GM19238 (cell line): ENCODE data around the gene DIDO1.
"Not testable (repeated sequence)": the region's sequence is repeated elsewhere in the genome, so short reads cannot be mapped to it uniquely, and the experiment has no call there.

Experiments used
- DNase-seq: peaks from one replicate; pipeline ENCODE4 v3.0.0; 2011; ENCODE audit warnings: low spot score; ENCODE audit not compliant: insufficient read length

Gene DIDO1

DNA sequence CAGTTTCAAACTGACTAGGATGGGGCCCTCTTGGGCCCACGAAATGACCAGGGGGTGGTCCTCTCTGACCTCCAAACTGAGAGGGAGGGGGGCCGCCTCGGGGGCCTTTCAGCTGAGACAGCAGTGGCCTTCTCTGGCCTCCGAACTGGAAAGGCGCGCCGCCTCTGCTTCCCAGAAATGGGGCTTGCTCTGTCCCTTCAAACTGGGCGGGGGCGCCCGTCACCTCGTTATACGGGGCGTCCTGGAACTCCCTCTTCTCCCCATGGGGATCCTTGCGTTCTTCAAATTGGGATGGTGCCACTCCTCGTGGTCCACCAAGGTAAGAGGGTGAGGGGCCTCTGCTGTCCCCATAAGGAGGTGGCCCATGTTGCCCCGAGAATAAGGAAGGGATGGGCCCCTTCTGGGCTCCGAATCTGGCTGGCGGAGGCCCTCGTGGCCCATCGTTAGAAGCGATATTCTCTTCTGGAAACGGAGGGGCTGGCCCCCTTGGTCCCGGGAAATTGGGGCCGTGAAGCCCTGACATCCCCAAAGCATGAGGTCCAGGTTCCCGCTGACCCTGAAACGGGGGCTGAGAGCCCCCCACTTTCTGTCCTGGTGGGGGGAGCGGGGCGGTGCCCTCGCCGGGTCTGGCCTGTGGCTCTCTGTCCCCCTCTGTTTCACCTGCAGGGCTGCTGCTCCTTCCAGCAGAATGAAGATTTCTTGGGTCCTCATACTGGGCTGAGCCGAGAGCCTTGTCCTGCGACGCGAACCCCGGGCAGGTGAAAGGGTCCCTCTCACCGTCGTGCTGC, 46.0 kb downstream of the DIDO1 start:
- no peak for DNase-seq

DNA sequence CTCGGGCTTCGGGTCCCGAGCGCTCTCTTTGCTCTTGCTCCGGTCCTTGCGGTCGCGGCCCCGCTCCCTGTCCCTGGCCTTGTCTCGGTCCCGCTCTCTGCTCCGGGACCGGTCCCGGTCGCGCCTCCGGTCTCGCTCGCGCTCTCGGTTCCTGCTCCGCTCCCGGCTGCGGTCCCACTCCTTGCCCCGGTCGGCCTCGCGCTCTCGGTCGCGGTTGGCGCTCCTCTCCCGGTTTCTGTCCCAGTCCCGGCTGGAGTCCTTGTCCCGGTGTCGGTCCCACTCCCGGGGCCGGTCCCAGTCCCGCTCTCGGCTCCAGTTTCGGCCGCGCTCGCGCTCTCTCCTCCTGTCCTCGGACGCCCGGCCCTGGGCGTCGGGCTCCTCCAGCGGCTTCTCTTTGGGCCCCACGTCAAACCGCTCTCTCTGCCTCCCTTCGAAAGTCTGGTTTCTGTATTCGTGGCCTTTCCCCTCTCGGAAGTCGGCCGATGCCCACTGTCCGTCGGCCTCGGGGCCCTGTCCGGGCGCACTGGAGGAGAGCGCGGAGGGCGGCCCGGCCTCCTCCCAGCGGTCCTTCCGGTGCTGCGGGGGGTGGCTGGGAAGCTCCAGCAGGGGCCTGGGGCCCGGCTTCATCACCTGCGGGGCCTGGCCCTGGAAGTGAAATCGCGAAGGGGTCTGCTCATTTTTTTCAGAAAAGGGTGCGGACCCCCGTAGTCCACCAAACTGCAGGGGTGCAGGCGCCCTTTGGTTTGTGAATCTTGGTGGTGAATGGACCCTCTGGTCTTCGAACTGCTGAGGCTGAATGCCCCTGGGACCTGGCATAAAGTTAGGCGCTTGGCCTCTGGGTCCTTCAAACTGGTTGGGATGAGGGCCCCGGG, 46.8 kb downstream of the DIDO1 start:
- no peak for DNase-seq

- DNase-seq = no peak
These were observed 47.9 kb downstream of the DIDO1 start for GRCh38 chr20:62878244-62879038.

DNA sequence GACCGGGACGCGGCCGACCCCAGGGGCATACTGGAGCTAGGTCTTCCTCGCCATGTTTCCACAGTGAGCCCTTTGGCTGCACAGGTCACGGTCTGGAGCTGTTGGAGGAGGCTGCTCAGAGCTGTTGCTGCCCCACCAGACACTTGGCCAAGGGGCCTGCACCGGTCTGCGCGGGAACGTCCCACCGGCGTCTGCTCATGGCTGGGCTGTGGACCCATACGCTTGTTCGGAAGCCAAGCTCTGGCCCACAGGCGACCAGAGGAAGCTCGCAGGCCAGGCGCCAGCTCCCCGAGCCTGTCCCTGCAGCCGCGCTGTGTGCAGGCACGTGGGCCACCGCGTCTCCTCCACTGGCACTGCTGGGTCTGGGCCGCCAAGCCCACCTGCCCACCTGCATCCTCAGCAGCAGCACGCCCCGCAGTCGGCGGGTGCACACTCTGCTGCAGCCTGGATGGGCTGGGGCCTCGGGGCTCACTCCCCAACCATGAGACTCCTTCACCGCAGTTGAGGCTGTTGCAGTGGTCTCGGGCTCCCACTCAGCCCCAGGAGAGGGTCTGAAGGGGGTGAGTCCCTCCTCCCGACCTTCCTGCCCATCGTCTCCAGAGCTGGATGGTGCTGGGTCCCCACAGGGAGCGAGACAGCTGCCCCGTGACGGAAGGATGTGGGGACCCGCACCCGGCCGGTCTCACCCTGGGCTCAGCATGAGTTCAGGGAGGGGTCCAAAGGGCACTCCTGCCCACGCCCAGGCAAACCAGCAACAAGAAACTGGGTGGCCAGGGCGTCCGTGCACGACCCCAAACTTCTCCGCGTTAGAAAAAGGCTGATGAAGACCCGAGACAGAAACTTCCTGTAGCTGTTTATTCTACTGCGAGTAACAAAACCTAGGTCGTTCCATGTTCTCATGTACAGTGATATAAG, 49.1 kb downstream of the DIDO1 start:
- DNase-seq = no peak

- no peak for DNase-seq
These were observed 49.8 kb downstream of the DIDO1 start for GRCh38 chr20:62876501-62876901.

DNA sequence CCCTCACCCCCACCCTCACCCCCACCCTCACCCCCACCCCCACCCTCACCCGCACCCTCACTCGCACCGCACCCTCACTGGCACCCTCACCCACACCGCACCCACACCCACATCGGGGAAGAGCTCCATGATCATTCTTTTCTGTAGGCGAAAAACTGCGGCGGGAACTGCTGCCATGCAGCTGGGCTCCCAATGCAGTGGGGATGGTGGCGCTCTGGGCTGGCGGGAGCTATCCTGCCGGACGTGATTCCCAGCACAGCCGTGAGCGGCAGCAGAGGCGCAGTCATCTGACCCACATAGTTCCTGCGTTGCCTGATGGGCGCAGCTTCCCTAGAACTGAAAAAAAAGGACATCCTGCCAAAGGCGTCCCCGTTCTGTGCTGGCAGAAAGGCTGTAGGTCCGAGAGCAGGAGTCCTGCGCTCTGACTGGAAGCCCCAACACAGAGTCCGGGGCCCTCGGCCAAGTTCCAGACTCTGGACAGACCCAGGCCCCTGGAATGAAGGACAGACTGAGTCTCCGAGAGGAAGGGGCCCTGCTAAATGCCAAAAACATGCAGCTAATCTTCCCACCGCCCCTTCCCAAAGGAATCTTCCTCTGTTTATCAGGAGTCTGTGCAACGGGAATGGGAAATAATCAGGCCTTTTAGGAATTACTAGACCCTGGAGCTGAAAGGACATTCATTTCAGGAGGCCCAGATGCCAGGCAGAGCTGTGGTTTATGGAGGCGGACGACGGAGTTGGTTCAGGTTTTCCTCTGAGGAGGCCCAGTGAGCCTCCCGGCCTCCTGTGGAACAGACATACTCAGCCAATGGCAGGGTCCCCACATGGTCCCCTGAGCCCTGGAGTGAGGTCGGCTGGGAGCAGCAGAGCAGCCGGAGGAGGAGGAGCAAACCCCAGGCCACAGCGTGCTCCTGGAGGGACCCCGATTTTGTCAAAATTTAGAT, 50.6 kb downstream of the DIDO1 start:
- DNase-seq = no peak

- DNase-seq = no peak
These were observed 51.4 kb downstream of the DIDO1 start for GRCh38 chr20:62874964-62875344.

GRCh38 chr20:62873681-62874031, 52.6 kb downstream of the DIDO1 start:
- not testable (repeated sequence) for DNase-seq

- no peak for DNase-seq
These were observed 53.0 kb downstream of the DIDO1 start for GRCh38 chr20:62873280-62873679.

DNA sequence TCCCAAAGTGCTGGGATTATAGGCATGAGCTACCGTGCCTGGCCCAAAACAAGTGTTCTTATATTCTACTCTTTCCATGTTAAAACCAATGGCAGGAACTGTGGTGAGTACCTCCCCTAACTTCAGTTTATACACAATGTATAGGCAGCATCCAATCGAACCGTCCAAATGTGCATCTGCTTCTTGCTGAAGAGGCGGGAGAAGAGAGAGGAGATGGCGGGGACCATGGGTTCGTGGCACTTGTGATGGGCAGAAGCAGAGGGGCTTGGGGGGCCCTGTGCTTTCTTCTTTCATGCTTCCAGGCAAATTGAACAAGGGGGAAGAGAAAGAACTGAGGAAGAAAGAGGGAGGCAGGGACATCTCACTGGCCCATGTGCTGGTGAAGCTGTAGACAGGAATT, 53.4 kb downstream of the DIDO1 start:
- DNase-seq = no peak

DNA sequence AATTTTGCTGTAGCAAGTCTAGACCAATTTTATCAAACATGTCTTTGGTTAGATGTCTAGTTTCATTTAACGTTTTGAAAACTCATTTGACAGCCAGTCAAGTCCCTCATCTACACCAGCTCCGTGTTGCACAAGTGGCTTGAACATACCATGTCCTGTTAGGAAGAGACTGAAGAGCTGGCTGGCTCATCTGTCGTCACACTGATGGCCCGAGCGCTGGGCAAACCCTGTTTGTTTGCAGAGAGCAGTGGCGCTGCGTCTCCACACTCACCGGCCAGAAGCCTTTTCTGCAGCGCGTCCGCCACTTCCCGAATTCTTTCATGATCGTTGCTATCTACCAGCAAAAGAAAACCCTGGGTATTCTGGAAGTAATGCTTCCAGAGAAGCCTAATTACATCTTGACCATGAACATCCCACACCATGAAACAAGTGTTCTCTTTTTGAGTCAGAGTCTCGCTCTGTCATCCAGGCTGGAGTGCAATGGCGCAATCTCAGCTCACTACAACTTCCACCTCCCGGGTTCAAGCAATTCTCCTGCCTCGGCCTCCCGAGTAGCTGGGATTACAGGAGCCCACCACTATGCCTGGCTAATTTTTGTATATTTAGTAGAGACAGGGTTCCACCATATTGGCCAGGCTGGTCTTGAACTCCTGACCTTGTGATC, 54.0 kb downstream of the DIDO1 start:
- DNase-seq = no peak

GRCh38 chr20:62864207-62864606, 62.1 kb downstream of the DIDO1 start:
- DNase-seq = no peak

GRCh38 chr20:62861726-62862336, 64.5 kb downstream of the DIDO1 start, which contains the start of gene TCFL5:
TCFL5 (minus strand) TSS chr20:62861822; CDS start chr20:62861670, 152 bp downstream.
- DNase-seq = peak; percentile 79

DNA sequence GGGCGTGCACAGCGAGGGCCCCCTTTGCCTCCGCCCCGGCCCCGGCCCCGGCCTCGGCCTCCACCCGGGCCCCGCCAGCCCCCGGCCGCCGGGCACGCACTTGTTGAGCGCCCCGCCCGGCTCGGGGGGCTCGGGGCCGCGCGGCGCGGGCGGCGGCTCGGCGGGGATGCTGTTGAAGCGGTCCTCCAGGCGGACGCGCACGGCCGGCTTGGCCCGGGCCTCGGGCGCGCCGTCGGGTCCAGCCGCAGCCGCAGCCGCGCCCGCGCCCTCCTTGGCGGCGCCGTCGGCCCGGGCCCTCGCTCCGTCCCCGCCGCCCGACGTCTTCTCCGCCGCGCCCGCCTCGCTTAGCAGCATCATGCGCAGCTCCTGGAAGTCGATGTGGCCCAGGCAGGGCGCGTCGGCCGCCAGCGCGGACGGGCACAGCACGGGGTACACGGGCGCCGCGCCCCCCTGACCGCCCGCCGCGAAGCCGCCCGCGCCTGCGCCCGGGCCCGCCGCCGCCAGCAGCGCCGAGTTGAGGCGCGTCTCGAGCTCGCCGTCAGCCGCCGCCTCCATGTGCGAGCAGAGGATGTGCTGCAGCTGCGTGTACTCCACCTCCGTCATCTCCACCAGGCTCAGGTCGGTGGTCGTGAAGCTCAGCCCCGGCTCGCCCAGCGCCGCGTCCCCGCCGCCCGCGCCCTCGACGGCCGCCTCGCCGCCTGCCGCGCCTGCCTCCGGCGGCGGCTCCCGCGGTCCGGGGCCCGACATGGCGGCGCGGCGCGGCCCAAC, 65.2 kb downstream of the DIDO1 start:
- no peak for DNase-seq

- DNase-seq = no peak
These were observed 65.8 kb downstream of the DIDO1 start for GRCh38 chr20:62860391-62860923.

GRCh38 chr20:62859721-62860120, 66.6 kb downstream of the DIDO1 start:
- no peak for DNase-seq

DNA sequence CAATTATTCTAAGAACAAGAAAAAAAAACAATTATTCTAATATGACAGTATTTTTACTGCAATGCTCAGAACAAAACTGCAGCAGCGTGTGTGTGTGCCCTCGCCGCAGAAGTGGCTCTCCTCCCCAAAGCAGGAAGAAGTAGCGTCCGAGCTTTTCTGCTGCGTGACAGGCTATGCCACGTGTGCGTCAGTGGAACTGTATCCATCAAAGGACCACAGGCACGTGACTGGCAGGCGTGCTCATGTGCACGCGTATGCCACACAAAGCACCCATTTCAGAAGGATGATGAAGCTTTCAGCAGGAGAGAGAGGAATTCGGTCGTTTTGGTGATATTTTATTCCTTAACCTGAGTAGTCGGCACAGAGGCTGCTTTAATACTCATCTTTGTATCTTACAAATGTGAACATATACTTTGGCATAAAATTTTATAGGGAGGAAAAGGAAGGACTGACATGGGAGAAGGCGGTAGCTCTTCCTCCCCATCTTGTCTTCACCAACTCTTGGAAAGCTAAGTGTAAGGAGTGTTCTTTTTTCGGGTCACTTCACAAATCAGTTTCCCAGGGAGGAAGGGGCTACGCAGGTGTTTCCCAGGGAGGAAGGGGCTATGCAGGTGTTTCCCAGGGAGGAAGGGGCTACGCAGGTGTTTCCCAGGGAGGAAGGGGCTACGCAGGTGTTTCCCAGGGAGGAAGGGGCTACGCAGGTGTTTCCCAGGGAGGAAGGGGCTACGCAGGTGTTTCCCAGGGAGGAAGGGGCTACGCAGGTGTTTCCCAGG, 68.1 kb downstream of the DIDO1 start:
- DNase-seq = no peak
